H1 (cell line): ENCODE results near the gene HOXB3. TPM values are rescaled to one million over a fixed set of nuclear protein-coding genes. Genes with fewer than 3 reads are reported as not detected.
A peak's percentile ranks its signal among the peaks of the same experiment; 100 is the strongest.

Experiments
- BRCA1 ChIP-seq: IDR thresholded peaks from 2 replicates; pipeline ENCODE4 v1.6.1; 2012; ENCODE audit warnings: low read depth, low read length, improper control_type of control experiment
- CBX8 ChIP-seq: fragments of 300-800, 300-1000 bp; sonication (generic); IDR thresholded peaks from 2 replicates; pipeline ENCODE4 v1.7.1; 2016; ENCODE audit warnings: low read depth, low read length, borderline replicate concordance
- CTBP2 ChIP-seq: IDR thresholded peaks from 2 replicates; pipeline ENCODE4 v1.7.0; 2011; ENCODE audit warnings: borderline replicate concordance, mild to moderate bottlenecking, moderate library complexity, mixed read lengths, low read length; ENCODE audit not compliant: insufficient read depth, insufficient read length
- EP300 ChIP-seq, 2 experiments: IDR thresholded peaks; 1 replicate in 1 of 2; 2 replicates in 1 of 2; pipeline ENCODE4 v1.6.1; 2011 to 2012; ENCODE audit warnings: low read depth in 2 of 2, low read length in 2 of 2, mild to moderate bottlenecking in 2 of 2, borderline replicate concordance in 1 of 2, inconsistent platforms in 1 of 2, moderate library complexity in 1 of 2
- EZH2 ChIP-seq: fragments of 200-600 bp; sonication (generic); IDR thresholded peaks from 2 replicates; pipeline ENCODE4 v1.7.1; 2012; ENCODE audit warnings: low read depth, mild to moderate bottlenecking, moderate library complexity, low read length, inconsistent platforms; ENCODE audit not compliant: severe bottlenecking
- GABPA ChIP-seq: IDR thresholded peaks from 2 replicates; pipeline ENCODE4 v1.6.1; 2011; ENCODE audit warnings: mild to moderate bottlenecking, low read length, moderate library complexity, borderline replicate concordance; ENCODE audit not compliant: insufficient read depth
- GTF2F1 ChIP-seq: IDR thresholded peaks from 2 replicates; pipeline ENCODE4 v1.6.1; 2012; ENCODE audit warnings: low read depth, low read length, improper control_type of control experiment, borderline replicate concordance
- JUND ChIP-seq: IDR thresholded peaks from 2 replicates; pipeline ENCODE4 v1.6.1; 2011; ENCODE audit warnings: mild to moderate bottlenecking, improper control_type of control experiment, low read length
- KDM4A ChIP-seq: IDR thresholded peaks from one replicate; pipeline ENCODE4 v1.7.1; 2012; ENCODE audit warnings: low read depth, mild to moderate bottlenecking, moderate library complexity, low read length, inconsistent platforms; ENCODE audit not compliant: severe bottlenecking
- POLR2AphosphoS5 ChIP-seq: IDR thresholded peaks from 2 replicates; pipeline ENCODE4 v1.6.1; 2011; ENCODE audit warnings: low read depth, low read length
- RAD21 ChIP-seq, 2 experiments: IDR thresholded peaks in 1 of 2; conservative IDR thresholded peaks in 1 of 2; 2 replicates each; pipeline ENCODE4 v1.6.1; 2011; ENCODE audit warnings: low read depth in 2 of 2, low read length in 2 of 2, improper control_type of control experiment in 1 of 2, inconsistent platforms in 1 of 2, mild to moderate bottlenecking in 1 of 2, moderate library complexity in 1 of 2
- RNF2 ChIP-seq: fragments of 200-900, 300-1000 bp; sonication (generic); IDR thresholded peaks from 2 replicates; pipeline ENCODE4 v1.7.1; 2016; ENCODE audit warnings: borderline replicate concordance, low read depth, mild to moderate bottlenecking, antibody characterized with exemption, low read length; ENCODE audit not compliant: poor library complexity, severe bottlenecking; ENCODE audit errors: missing control alignments
- SIRT6 ChIP-seq: IDR thresholded peaks from one replicate; pipeline ENCODE4 v1.7.1; 2012; ENCODE audit warnings: low read length, inconsistent platforms
- SP4 ChIP-seq: IDR thresholded peaks from 2 replicates; pipeline ENCODE4 v1.6.1; 2012; ENCODE audit warnings: low read length, inconsistent platforms
- SRF ChIP-seq: IDR thresholded peaks from 2 replicates; pipeline ENCODE4 v1.6.1; 2011; ENCODE audit warnings: mild to moderate bottlenecking, low read depth, low read length, moderate library complexity
- SUZ12 ChIP-seq: fragments of 200-600 bp; sonication (generic); IDR thresholded peaks from 2 replicates; pipeline ENCODE4 v1.6.1; 2012; ENCODE audit warnings: mild to moderate bottlenecking, inconsistent platforms, low read length, moderate library complexity, mixed read lengths
- TAF1 ChIP-seq: IDR thresholded peaks from 2 replicates; pipeline ENCODE4 v1.6.1; 2011; ENCODE audit warnings: mild to moderate bottlenecking, low read depth, low read length
- TEAD4 ChIP-seq: IDR thresholded peaks from 2 replicates; pipeline ENCODE4 v1.6.1; 2012; ENCODE audit warnings: low read depth, low read length, inconsistent platforms, mixed read lengths
- polyA plus RNA-seq, 7 experiments: library from polyadenylated mRNA; depleted of rRNA in 3 of 7; stranded (reverse) in 5 of 7; unstranded in 2 of 7; fragments of >200 nt in 5 of 7; fragments of 200-250 nt in 2 of 7; gene quantifications; 1 replicate in 5 of 7; 2 replicates in 1 of 7; 4 replicates in 1 of 7; pipeline versions ENCODE4 v1.2.1 to v1.2.3, GENCODE V29; 2011 to 2013; ENCODE audit warnings: missing spikeins in 2 of 7, mixed read lengths in 2 of 7
- total RNA-seq: library from RNA; stranded (reverse); fragmentation: NEBNext Ultra II Directional; extraction: Animal tissue kit (Norgen Biotek cat#: 25700); gene quantifications from 2 replicates; pipeline ENCODE4 v1.2.1, GENCODE V29; 2021
- TF ChIP-seq, protein P1 (sequence below): IDR thresholded peaks from 2 replicates; pipeline ENCODE4 v1.6.1; 2012; ENCODE audit warnings: inconsistent platforms
- TF ChIP-seq, protein P2 (sequence below): IDR thresholded peaks from 2 replicates; pipeline ENCODE4 v1.6.1; 2012; ENCODE audit warnings: inconsistent platforms
- TF ChIP-seq, protein P3 (sequence below): IDR thresholded peaks from 2 replicates; pipeline ENCODE4 v1.6.1; 2011; ENCODE audit warnings: low read length, improper control_type of control experiment

HOXB3 gene
- total and polyA plus RNA-seq, 2 of the 8 experiments (the other 6 are each of a cell fraction or from before 2014, with no cell fraction given): not detected

DNA sequence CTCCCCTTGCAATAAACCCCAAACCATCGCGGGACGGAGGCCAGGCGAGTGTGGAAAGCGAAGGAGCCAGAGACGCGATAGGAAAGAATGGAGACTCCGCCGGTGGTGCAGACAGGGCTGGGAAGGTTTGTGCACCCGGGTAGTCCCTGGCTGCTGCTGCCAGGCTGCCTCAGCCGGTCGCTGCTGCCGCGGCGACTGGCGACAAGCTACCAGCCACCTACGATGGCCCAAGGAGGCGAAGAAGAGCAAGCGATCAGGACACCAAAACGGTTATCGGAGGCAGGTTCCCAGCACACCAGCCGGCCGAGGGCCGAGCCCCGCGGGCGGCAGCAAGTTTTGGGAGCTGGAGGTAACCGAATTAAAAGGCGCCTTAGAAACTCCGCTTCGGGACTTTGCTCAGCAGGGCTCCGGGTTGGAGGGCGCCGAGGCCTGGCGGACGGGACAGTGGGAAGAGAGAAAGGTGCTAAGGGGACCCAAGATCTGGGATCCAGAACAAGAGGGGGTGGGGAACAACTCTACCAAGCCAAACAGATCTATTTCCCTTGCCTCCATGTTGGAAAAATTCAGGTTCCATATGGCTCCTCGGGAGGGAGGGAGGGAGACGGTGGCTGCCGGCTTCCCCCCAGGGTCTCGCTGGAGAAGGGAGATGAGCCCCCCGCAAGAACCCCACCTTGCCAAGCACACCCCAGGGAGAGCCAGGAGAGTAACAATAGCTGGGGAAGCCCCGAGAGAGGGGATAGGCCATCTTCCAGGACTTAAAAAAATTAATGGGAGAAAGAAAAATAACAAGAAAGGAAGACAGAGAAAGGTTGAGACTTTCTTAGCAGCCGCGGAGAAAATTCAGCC, 35.4 kb downstream of the HOXB3 start (continued):
- TF ChIP-seq CBX8 (peak; percentile 83), TEAD4 (no peak), EZH2 (peak; percentile 100), SUZ12 (peak; percentile 99), CTBP2 (peak; percentile 41), JUND (no peak), POLR2AphosphoS5 (no peak), SIRT6 (no peak), GTF2F1 (no peak), BRCA1 (no peak), SP4 (no peak), TAF1 (no peak), RNF2 (peak; percentile 99), KDM4A (no peak), RAD21 (IDR thresholded peaks at IDR 0.05 in 1 of 2, conservative IDR thresholded peaks at IDR 0.05 in 1 of 2; ENCODE audit: low read depth in 2 of 2, low read length in 2 of 2) (no peak), GABPA (no peak), EP300 (IDR thresholded peaks at IDR 0.05; ENCODE audit: borderline replicate concordance in 1 of 2, low read depth in 2 of 2, low read length in 2 of 2) (no peak), SRF (no peak)
- TF ChIP-seq, protein P1, sequence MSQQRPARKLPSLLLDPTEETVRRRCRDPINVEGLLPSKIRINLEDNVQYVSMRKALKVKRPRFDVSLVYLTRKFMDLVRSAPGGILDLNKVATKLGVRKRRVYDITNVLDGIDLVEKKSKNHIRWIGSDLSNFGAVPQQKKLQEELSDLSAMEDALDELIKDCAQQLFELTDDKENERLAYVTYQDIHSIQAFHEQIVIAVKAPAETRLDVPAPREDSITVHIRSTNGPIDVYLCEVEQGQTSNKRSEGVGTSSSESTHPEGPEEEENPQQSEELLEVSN: no peak
- TF ChIP-seq, protein P2, sequence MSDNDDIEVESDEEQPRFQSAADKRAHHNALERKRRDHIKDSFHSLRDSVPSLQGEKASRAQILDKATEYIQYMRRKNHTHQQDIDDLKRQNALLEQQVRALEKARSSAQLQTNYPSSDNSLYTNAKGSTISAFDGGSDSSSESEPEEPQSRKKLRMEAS: no peak
- TF ChIP-seq, protein P3, sequence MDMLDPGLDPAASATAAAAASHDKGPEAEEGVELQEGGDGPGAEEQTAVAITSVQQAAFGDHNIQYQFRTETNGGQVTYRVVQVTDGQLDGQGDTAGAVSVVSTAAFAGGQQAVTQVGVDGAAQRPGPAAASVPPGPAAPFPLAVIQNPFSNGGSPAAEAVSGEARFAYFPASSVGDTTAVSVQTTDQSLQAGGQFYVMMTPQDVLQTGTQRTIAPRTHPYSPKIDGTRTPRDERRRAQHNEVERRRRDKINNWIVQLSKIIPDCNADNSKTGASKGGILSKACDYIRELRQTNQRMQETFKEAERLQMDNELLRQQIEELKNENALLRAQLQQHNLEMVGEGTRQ: no peak
